HL-60 (cell line): ENCODE data around the gene MACROD1.

ENCODE experiments used
- DNase-seq, 2 experiments: peaks; one replicate each; pipeline ENCODE4 v3.0.0-alpha.2; 2010 to 2020; ENCODE audit warnings: low read depth in 1 of 2, low spot score in 1 of 2
- H3K27ac ChIP-seq: fragments of 250-450 bp; sonication (Bioruptor Pico); replicated peaks from 2 replicates; pipeline ENCODE4 v1.5.1; 2020; ENCODE audit warnings: mild to moderate bottlenecking, moderate library complexity
- H3K27me3 ChIP-seq: fragments of 250-450 bp; sonication (Bioruptor Pico); 2 replicates; pipeline ENCODE4 v1.5.1; 2021; ENCODE audit warnings: mild to moderate bottlenecking, moderate library complexity; ENCODE audit not compliant: insufficient read depth, poor library complexity, severe bottlenecking
- H3K4me3 ChIP-seq: replicated peaks from 2 replicates; pipeline ENCODE4 v1.5.1; 2011; ENCODE audit warnings: mild to moderate bottlenecking, control low read depth, low read length; ENCODE audit not compliant: insufficient read depth
- POLR2AphosphoS5 ChIP-seq: IDR thresholded peaks from 2 replicates; pipeline ENCODE4 v1.6.1; 2012; ENCODE audit warnings: low read depth
- SPI1 ChIP-seq: IDR thresholded peaks from 2 replicates; pipeline ENCODE4 v1.6.1; 2012; ENCODE audit warnings: low read depth, mild to moderate bottlenecking, borderline replicate concordance
- TF ChIP-seq, protein P1 (sequence below): IDR thresholded peaks from 2 replicates; pipeline ENCODE4 v1.6.1; 2012; ENCODE audit warnings: low read depth; ENCODE audit not compliant: insufficient replicate concordance
- TF ChIP-seq, protein P2 (sequence below): IDR thresholded peaks from one replicate; pipeline ENCODE4 v1.5.1; 2011; ENCODE audit warnings: low read length, control low read depth, inconsistent platforms; ENCODE audit not compliant: insufficient read depth

Gene MACROD1

DNA sequence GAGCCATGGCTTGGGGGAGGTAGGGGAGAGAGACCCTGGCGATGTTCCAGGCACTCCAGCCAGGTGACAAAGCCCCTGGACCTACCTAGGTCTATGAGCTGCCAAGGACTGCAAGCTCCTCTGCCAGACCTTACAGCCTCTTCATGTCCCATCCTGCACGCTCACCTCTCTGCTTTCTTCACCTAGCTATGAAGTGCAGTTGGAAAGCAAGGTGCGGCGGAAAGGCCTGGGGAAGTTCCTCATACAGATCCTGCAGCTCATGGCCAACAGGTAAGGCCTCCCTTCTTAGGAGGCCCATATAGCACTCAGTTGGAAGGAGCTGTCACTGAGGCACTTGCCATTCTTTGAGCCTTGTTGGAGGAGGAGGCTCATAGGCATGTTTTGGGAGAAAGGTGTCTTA lies 213.3 kb downstream of the MACROD1 start:
- H3K27ac ChIP-seq, result no peak overlapping the region
- DNase-seq, result no peak
- TF ChIP-seq POLR2AphosphoS5 (no peak), SPI1 (no peak)
- TF ChIP-seq, protein P1, sequence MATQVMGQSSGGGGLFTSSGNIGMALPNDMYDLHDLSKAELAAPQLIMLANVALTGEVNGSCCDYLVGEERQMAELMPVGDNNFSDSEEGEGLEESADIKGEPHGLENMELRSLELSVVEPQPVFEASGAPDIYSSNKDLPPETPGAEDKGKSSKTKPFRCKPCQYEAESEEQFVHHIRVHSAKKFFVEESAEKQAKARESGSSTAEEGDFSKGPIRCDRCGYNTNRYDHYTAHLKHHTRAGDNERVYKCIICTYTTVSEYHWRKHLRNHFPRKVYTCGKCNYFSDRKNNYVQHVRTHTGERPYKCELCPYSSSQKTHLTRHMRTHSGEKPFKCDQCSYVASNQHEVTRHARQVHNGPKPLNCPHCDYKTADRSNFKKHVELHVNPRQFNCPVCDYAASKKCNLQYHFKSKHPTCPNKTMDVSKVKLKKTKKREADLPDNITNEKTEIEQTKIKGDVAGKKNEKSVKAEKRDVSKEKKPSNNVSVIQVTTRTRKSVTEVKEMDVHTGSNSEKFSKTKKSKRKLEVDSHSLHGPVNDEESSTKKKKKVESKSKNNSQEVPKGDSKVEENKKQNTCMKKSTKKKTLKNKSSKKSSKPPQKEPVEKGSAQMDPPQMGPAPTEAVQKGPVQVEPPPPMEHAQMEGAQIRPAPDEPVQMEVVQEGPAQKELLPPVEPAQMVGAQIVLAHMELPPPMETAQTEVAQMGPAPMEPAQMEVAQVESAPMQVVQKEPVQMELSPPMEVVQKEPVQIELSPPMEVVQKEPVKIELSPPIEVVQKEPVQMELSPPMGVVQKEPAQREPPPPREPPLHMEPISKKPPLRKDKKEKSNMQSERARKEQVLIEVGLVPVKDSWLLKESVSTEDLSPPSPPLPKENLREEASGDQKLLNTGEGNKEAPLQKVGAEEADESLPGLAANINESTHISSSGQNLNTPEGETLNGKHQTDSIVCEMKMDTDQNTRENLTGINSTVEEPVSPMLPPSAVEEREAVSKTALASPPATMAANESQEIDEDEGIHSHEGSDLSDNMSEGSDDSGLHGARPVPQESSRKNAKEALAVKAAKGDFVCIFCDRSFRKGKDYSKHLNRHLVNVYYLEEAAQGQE, result no peak
- TF ChIP-seq, protein P2, sequence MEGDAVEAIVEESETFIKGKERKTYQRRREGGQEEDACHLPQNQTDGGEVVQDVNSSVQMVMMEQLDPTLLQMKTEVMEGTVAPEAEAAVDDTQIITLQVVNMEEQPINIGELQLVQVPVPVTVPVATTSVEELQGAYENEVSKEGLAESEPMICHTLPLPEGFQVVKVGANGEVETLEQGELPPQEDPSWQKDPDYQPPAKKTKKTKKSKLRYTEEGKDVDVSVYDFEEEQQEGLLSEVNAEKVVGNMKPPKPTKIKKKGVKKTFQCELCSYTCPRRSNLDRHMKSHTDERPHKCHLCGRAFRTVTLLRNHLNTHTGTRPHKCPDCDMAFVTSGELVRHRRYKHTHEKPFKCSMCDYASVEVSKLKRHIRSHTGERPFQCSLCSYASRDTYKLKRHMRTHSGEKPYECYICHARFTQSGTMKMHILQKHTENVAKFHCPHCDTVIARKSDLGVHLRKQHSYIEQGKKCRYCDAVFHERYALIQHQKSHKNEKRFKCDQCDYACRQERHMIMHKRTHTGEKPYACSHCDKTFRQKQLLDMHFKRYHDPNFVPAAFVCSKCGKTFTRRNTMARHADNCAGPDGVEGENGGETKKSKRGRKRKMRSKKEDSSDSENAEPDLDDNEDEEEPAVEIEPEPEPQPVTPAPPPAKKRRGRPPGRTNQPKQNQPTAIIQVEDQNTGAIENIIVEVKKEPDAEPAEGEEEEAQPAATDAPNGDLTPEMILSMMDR, result no peak
- no peaks in the 10 kb centered on the region for H3K27me3 ChIP-seq
- H3K4me3 ChIP-seq, result no peak overlapping the region

DNA sequence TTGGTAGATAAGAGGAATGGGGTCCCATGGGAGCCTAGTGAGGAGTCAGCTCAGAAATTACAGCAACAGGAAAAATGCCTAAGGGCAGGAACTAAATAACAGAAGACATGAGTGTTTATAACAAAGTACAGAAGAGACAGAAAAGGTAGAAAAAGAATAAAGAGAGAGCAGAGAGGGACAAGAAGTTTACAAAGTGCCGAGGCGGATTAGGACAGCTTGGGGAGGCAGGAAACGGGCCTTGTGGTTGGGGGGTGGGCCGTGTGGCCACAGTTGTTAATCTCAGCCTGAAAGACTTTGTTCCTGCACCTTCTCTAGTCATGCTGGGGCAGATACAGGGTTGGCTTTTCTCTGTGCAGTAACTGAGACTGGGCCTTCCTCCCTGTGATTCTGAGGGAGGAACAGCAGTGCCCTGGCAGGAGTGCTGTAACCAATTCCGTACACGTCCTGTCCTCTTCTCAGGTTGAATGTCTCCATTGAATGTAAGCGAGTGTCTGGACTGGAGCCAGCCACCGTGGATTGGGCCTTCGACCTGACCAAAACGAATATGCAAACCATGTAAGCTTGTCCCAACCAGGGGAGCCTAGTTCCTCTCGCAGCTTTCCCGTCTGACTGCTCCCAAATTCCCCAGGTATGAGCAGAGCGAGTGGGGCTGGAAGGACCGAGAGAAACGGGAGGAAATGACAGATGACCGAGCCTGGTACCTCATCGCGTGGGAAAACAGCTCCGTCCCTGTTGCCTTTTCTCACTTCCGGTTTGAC lies 214.0 kb downstream of the MACROD1 start:
- Histone ChIP-seq H3K27ac (peak overlapping the region; percentile 41), H3K4me3 (no peak overlapping the region), H3K27me3 (no peaks in the 10 kb centered on the region)
- peak in 1 of 2 experiments; percentile 67 for DNase-seq
- TF ChIP-seq, protein P1, result no peak
- TF ChIP-seq SPI1 (peak; percentile 82), POLR2AphosphoS5 (0 out of 2 replicates have a peak, but pooled peaks have one; percentile 22)
- TF ChIP-seq, protein P2, result no peak
